Measurements from ENCODE around the gene SLCO1B1.

DNA sequence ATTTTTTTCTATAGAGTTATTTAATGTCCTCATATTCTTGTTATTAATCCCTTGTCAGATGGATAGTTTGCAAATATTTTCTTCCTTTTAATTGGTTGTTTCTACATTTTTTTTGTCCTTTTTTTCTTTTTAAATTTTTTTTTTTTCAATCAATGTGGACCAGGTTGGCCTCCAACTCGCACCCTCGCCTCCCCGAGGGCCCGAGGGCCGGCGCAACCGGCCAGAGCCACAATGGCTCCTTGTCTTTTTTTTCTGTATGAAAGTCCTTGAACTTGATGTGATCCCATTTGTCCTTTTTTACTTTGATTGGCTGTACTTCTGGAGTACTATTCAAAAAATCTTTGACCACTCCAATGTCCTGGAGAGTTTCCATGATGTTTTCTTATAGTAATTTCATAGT lies 17.7 kb upstream of the SLCO1B1 start:
- TF ChIP-seq, protein P1, sequence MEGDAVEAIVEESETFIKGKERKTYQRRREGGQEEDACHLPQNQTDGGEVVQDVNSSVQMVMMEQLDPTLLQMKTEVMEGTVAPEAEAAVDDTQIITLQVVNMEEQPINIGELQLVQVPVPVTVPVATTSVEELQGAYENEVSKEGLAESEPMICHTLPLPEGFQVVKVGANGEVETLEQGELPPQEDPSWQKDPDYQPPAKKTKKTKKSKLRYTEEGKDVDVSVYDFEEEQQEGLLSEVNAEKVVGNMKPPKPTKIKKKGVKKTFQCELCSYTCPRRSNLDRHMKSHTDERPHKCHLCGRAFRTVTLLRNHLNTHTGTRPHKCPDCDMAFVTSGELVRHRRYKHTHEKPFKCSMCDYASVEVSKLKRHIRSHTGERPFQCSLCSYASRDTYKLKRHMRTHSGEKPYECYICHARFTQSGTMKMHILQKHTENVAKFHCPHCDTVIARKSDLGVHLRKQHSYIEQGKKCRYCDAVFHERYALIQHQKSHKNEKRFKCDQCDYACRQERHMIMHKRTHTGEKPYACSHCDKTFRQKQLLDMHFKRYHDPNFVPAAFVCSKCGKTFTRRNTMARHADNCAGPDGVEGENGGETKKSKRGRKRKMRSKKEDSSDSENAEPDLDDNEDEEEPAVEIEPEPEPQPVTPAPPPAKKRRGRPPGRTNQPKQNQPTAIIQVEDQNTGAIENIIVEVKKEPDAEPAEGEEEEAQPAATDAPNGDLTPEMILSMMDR (IDR thresholded peaks at IDR 0.05): no peak
- no peak for TF ChIP-seq POLR2A (IDR thresholded peaks at IDR 0.05)
